HL-60/S4 treated with retinoic acid at 250 ng/mL for 4 days and 3 days (cell line): Measurements from ENCODE around the gene SBNO1.

Experiments used
- in situ Hi-C: fragments of 300-500 bp; cut with MboI; formaldehyde crosslinking; loops from 2 replicates; pipeline ENCODE4 v1.7.0; 2022; ENCODE audit warnings: low sequenced_read_pairs

Gene SBNO1

GRCh38 chr12:123250471-123251383 lies 113.9 kb downstream of the SBNO1 start:
- in situ Hi-C loops, result no loop called here

GRCh38 chr12:123248996-123249741 lies 115.5 kb downstream of the SBNO1 start:
- in situ Hi-C loops, result loop anchor here (25.0 kb wide), 1 partner anchor 412 kb away; the partner anchor contains the start of gene HIP1R

GRCh38 chr12:123248129-123248528 lies 116.5 kb downstream of the SBNO1 start:
- in situ Hi-C loops, result loop anchor here (25.0 kb wide), 1 partner anchor 411 kb away; the partner anchor contains the start of gene HIP1R

DNA sequence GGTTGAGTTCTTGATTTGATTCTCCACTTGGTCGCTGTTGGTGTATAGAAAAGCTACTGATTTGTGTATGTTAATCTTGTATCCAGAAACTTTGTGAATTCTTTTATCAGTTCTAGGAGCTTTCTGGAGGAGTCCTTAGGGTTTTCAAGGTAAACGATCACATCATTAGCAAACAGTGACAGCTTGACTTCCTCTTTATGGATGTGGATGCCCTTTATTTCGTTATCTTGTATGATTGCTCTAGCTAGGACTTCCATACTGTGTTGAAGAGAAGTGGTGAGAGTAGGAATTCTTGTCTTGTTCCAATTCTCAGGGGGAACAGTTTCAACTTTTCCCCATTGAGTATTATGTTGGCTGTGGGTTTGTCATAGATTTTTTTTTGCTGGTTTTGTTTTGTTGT lies 119.0 kb downstream of the SBNO1 start:
- in situ Hi-C loops, result loop anchor here (25.0 kb wide), 1 partner anchor 408 kb away; the partner anchor contains the start of gene HIP1R

DNA sequence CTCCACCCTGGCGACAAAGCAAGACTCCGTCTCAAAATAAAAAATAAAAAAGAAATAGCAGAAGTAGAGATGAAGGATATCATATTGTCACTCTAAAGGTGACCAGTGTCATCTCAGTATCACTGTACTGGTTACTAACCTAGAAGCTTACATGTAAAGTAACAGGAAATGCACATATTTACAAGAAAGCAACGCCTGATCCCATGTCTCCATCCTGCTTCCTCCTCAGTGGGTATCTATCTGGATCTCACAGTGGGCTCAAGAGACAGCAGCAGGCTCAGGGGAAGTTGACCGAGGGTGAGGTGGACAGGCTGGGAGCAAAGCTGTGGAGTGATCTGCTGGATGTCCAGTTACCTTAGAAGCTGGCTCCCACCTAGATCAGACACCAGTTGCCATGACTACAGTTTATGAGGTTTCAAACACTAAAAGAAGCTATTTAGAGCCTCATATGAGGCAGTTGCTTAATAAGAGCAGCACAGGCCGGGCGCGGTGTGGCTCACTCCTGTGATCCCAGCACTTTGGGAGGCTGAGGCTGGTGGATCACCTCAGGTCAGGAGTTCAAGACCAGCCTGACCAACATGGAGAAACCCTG lies 120.9 kb downstream of the SBNO1 start:
- in situ Hi-C loops, result loop anchor here (25.0 kb wide), 1 partner anchor 406 kb away; the partner anchor contains the start of gene HIP1R

DNA sequence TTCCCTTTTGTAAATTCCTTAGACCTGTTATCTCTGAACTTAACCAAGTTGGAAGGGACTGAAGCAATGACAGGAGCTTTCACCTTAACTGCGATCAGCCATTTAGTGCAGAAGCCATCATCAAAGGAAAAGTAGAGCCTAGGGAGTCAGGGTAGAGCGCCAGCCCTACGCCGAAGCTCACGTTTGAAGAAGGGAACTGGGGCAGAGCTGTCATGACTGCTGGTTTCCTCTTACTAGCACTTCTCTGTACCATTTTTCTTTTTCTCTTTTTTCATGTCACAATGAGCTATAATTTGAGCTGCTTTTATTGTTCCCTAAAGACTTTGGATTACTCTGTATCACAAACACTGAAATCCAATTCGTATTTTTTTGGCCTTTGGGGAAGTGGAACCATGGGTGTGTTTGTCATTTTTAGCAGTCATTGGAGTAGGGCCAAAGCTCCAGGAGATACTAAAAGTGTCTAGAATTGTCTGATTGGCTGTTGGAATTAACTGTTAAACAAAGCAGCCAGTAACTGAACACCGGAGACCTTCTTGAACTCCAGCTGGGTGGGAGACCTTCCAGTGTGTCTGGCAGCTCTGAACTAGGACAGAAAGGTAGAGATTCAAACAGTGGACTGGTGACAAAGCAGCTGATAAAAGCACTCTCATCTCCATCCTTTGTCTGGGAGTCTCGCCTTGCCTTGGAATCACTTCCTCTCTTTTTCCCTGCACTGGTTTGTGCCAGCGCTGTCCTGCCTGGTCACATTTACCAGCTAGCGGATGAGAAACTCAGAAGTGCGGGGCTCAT lies 122.3 kb downstream of the SBNO1 start:
- in situ Hi-C loops, result loop anchor here (25.0 kb wide), 1 partner anchor 405 kb away; the partner anchor contains the start of gene HIP1R
